Calu3 (cell line): Measurements from ENCODE around the gene STK11. TPM values are rescaled to one million over a fixed set of nuclear protein-coding genes. Genes with fewer than 3 reads are reported as not detected.

Experiments
- BruUV-seq: library from RNA; stranded (reverse); fragments of 400-500 nt; replicated peaks from 2 replicates; lab custom pipeline; 2021; lab: Mats Ljungman, UMichigan
- CTCF ChIA-PET: fragments of 300-600 bp; sonication (Branson Sonifier 250); formaldehyde crosslinking; loops from one replicate; lab custom pipeline; 2022; ENCODE audit warnings: antibody characterized with exemption; lab: Charles Lee
- DNase-seq: peaks from one replicate; pipeline ENCODE4 v3.0.0; 2022
- H3K27ac Mint-ChIP-seq: one replicate; pipeline ENCODE4 v1.8.0; 2022; ENCODE audit warnings: mixed read lengths; ENCODE audit not compliant: unreplicated experiment
- H3K27me3 Mint-ChIP-seq: one replicate; pipeline ENCODE4 v1.8.0; 2022; ENCODE audit warnings: mixed read lengths; ENCODE audit not compliant: unreplicated experiment
- H3K36me3 Mint-ChIP-seq: one replicate; pipeline ENCODE4 v1.8.0; 2022; ENCODE audit warnings: mild to moderate bottlenecking, moderate library complexity, mixed read lengths; ENCODE audit not compliant: insufficient read depth, unreplicated experiment
- H3K4me1 Mint-ChIP-seq: one replicate; pipeline ENCODE4 v1.8.0; 2022; ENCODE audit warnings: mild to moderate bottlenecking, low read depth, mixed read lengths; ENCODE audit not compliant: unreplicated experiment
- H3K4me3 Mint-ChIP-seq: one replicate; pipeline ENCODE4 v1.8.0; 2022; ENCODE audit warnings: mild to moderate bottlenecking, low read depth, moderate library complexity, mixed read lengths; ENCODE audit not compliant: unreplicated experiment
- H3K9me3 Mint-ChIP-seq: one replicate; pipeline ENCODE4 v1.8.0; 2022; ENCODE audit warnings: low read depth, mixed read lengths; ENCODE audit not compliant: unreplicated experiment
- CTCF ChIP-seq: fragments of 200-600 bp; IDR thresholded peaks from one replicate; pipeline ENCODE4 v1.8.0; 2022; ENCODE audit warnings: antibody characterized with exemption; ENCODE audit not compliant: unreplicated experiment
- intact Hi-C: fragments of 100-400 bp; cut with micrococcal nuclease; formaldehyde crosslinking; loops from one replicate; pipeline ENCODE4 v1.10.0; 2022; ENCODE audit not compliant: unreplicated experiment
- total RNA-seq: library from RNA; stranded (reverse); gene quantifications from 2 replicates; pipeline ENCODE4 v1.2.3, GENCODE V29; 2022

STK11 gene
- total RNA-seq, 1 experiment from 2014 or later: 58.3 TPM

- Mint-ChIP-seq H3K36me3 (peaks cover 22% of the 10 kb centered on the region), H3K27me3 (no peaks in the 10 kb centered on the region), H3K4me3 (no peak overlapping the region), H3K9me3 (no peaks in the 10 kb centered on the region), H3K4me1 (peaks cover 14% of the 10 kb centered on the region), H3K27ac (no peak overlapping the region)
- TF ChIP-seq CTCF: no peak
- no peak for DNase-seq
- BruUV-seq: no TSS peak
- CTCF ChIA-PET: no interaction called here
- intact Hi-C loops: no loop called here
Measured at GRCh38 chr19:1229056-1229923, 23.7 kb downstream of the STK11 start.

GRCh38 chr19:1229924-1230782 is 24.6 kb downstream of the STK11 start:
- Mint-ChIP-seq H3K27ac (no peak overlapping the region), H3K4me1 (peaks cover 14% of the 10 kb centered on the region), H3K36me3 (peaks cover 22% of the 10 kb centered on the region), H3K9me3 (no peaks in the 10 kb centered on the region), H3K4me3 (no peak overlapping the region), H3K27me3 (no peaks in the 10 kb centered on the region)
- CTCF ChIA-PET: no interaction called here
- intact Hi-C loops: no loop called here
- no peak for TF ChIP-seq CTCF
- DNase-seq: no peak
- no TSS peak for BruUV-seq

GRCh38 chr19:1230783-1231489 is 25.4 kb downstream of the STK11 start:
- no TSS peak for BruUV-seq
- CTCF ChIA-PET: no interaction called here
- no peak overlapping the region for H3K27ac Mint-ChIP-seq
- no peak for TF ChIP-seq CTCF
- intact Hi-C loops: no loop called here
- H3K4me1 Mint-ChIP-seq: peaks cover 14% of the 10 kb centered on the region
- H3K9me3 Mint-ChIP-seq: no peaks in the 10 kb centered on the region
- H3K4me3 Mint-ChIP-seq: no peak overlapping the region
- no peak for DNase-seq
- no peaks in the 10 kb centered on the region for H3K27me3 Mint-ChIP-seq
- H3K36me3 Mint-ChIP-seq: peaks cover 23% of the 10 kb centered on the region
